ENCODE data around the gene SWI5. TPM values are rescaled to one million over a fixed set of nuclear protein-coding genes. Genes with fewer than 3 reads are reported as not detected.

Gene SWI5
- total and polyA plus RNA-seq, 2 donors (not counting 1 experiment from before 2014, with no cell fraction given): 35.7 to 46.7 TPM

DNA sequence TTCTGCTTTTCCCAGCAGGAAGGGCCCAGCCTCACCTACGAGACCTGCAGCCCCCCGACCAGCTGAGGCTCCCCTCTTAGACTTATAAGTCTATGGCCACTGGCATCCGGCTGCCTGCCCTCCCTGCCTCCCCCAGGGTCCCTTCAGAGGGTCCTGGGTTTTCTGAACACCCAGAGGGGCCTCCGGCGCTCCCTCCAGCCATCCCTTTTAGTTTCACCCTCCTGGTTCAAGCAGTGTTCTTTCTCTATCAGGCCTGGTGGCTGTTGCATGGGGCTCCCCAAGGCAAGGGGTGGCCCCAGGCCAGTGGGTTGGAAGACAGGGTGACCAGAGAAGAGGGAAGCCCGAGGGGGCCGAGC lies 22.1 kb upstream of the SWI5 start:
- H3K4me3 ChIP-seq (replicated peaks in 1 of 4; ENCODE audit: control extremely low read depth in 1 of 4, insufficient read depth in 1 of 4, low read depth in 3 of 4, low read length in 4 of 4): no peak overlapping the region
- no peak overlapping the region for H3K9ac ChIP-seq (ENCODE audit: insufficient read depth, low read length)
- H3K27me3 ChIP-seq (ENCODE audit: control insufficient read depth, insufficient read depth, low read length): no peaks in the 10 kb centered on the region
- H3K27ac ChIP-seq (ENCODE audit: insufficient read depth, low read length): no peak overlapping the region
- H3K79me2 ChIP-seq (ENCODE audit: control insufficient read depth, insufficient read depth, low read length): no peaks in the 10 kb centered on the region
- H3K4me1 ChIP-seq (ENCODE audit: control insufficient read depth, extremely low read depth, insufficient read depth, low read length): no peaks in the 10 kb centered on the region
- H4K20me1 ChIP-seq (ENCODE audit: control insufficient read depth, extremely low read depth, insufficient read depth, low read length): no peaks in the 10 kb centered on the region
- H3K4me2 ChIP-seq (ENCODE audit: extremely low read depth, insufficient read depth, low read length): no peak overlapping the region
- no peak for DNase-seq (ENCODE audit: low read depth in 2 of 2)
- H2AFZ ChIP-seq (ENCODE audit: low read length): no peak overlapping the region
- no peaks in the 10 kb centered on the region for H3K9me3 ChIP-seq (ENCODE audit: control insufficient read depth, insufficient read depth, low read depth, low read length)
- TF ChIP-seq EZH2 (IDR thresholded peaks at IDR 0.05; ENCODE audit: low read length, missing control alignments): no peak
- TF ChIP-seq, protein P1, sequence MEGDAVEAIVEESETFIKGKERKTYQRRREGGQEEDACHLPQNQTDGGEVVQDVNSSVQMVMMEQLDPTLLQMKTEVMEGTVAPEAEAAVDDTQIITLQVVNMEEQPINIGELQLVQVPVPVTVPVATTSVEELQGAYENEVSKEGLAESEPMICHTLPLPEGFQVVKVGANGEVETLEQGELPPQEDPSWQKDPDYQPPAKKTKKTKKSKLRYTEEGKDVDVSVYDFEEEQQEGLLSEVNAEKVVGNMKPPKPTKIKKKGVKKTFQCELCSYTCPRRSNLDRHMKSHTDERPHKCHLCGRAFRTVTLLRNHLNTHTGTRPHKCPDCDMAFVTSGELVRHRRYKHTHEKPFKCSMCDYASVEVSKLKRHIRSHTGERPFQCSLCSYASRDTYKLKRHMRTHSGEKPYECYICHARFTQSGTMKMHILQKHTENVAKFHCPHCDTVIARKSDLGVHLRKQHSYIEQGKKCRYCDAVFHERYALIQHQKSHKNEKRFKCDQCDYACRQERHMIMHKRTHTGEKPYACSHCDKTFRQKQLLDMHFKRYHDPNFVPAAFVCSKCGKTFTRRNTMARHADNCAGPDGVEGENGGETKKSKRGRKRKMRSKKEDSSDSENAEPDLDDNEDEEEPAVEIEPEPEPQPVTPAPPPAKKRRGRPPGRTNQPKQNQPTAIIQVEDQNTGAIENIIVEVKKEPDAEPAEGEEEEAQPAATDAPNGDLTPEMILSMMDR (conservative IDR thresholded peaks at IDR 0.05 in 1 of 2, IDR thresholded peaks at IDR 0.05 in 1 of 2; ENCODE audit: low read depth in 1 of 2, low read length in 2 of 2): no peak
- peaks cover 16% of the 10 kb centered on the region for H3K36me3 ChIP-seq (ENCODE audit: control insufficient read depth, insufficient read depth, low read length)

DNA sequence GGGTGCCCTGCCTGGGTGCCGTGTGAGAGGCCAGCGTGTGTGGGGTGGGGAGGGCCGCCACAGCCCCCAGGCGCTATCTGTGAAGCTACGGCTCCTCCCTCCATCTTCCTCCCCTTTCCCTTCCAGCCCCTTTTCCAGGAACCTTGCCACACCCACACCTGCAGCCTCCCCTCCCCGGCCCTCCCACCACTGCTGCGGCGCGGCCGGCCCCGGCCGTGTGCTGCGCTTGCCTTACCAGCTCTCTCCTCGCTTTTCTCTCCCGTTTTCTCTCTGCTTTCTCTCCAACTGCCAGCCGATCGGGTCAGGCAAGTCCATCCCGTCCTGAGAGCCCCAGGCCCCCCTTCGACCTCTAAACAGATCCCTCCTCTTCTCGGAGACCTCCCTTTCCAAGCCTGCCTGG lies 21.7 kb upstream of the SWI5 start:
- Histone ChIP-seq H3K36me3 (ENCODE audit: control insufficient read depth, insufficient read depth, low read length) (peaks cover 20% of the 10 kb centered on the region), H2AFZ (ENCODE audit: low read length) (no peak overlapping the region), H3K4me3 (replicated peaks in 1 of 4; ENCODE audit: control extremely low read depth in 1 of 4, insufficient read depth in 1 of 4, low read depth in 3 of 4, low read length in 4 of 4) (no peak overlapping the region), H3K79me2 (ENCODE audit: control insufficient read depth, insufficient read depth, low read length) (no peaks in the 10 kb centered on the region), H3K4me2 (ENCODE audit: extremely low read depth, insufficient read depth, low read length) (no peak overlapping the region), H3K9ac (ENCODE audit: insufficient read depth, low read length) (no peak overlapping the region), H3K27ac (ENCODE audit: insufficient read depth, low read length) (no peak overlapping the region), H3K9me3 (ENCODE audit: control insufficient read depth, insufficient read depth, low read depth, low read length) (no peaks in the 10 kb centered on the region), H4K20me1 (ENCODE audit: control insufficient read depth, extremely low read depth, insufficient read depth, low read length) (no peaks in the 10 kb centered on the region), H3K4me1 (ENCODE audit: control insufficient read depth, extremely low read depth, insufficient read depth, low read length) (no peaks in the 10 kb centered on the region), H3K27me3 (ENCODE audit: control insufficient read depth, insufficient read depth, low read length) (no peaks in the 10 kb centered on the region)
- TF ChIP-seq, protein P1 (conservative IDR thresholded peaks at IDR 0.05 in 1 of 2, IDR thresholded peaks at IDR 0.05 in 1 of 2; ENCODE audit: low read depth in 1 of 2, low read length in 2 of 2): no peak
- no peak for TF ChIP-seq EZH2 (IDR thresholded peaks at IDR 0.05; ENCODE audit: low read length, missing control alignments)
- DNase-seq (ENCODE audit: low read depth in 2 of 2): no peak

DNA sequence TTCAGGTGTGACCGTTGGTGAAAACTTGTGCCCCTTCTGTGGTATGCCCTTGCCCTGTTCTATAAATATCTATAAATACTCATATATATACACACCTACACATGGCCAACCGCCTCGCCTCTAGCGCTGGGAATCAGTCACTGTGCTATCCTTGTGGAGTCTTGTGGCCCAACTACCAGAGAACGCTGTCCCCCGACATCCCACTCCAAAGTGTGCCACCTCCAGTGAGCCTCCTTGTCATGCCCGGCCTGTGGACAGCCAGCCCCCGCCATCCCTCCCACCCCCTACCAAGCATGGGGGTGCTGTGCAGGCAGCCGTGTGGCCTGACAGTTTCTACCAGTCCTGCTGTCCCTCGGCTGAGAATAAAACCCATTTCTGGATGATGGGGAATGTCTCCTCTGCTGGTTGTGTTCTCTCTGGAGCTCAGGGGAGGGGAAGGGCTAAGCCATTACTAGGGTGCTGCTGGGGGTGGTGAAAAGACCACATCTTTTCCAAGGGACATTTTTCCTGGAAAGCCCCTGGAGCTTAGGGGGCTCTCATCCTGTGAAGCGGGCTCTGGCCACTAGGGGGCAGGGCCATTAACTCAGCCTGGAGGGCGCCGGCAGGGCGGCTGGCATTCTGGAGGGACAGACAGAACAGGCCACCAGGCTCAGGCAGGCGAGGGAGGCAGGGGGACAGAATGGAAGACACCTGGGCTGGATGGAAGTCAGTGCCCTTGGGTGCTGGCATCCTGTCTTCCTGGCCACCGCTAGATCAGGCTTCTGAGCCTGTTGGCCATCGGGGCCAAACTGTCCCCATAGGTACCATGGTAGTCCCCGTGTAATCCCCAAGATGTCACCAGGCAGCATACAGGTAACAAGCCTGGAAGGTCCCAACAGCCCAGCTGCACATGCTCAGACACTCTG lies 21.0 kb upstream of the SWI5 start:
- Histone ChIP-seq H4K20me1 (ENCODE audit: control insufficient read depth, extremely low read depth, insufficient read depth, low read length) (no peaks in the 10 kb centered on the region), H2AFZ (ENCODE audit: low read length) (no peak overlapping the region), H3K27ac (ENCODE audit: insufficient read depth, low read length) (no peak overlapping the region), H3K9ac (ENCODE audit: insufficient read depth, low read length) (no peak overlapping the region), H3K4me1 (ENCODE audit: control insufficient read depth, extremely low read depth, insufficient read depth, low read length) (no peaks in the 10 kb centered on the region), H3K9me3 (ENCODE audit: control insufficient read depth, insufficient read depth, low read depth, low read length) (no peaks in the 10 kb centered on the region), H3K4me2 (ENCODE audit: extremely low read depth, insufficient read depth, low read length) (no peak overlapping the region), H3K4me3 (replicated peaks in 1 of 4; ENCODE audit: control extremely low read depth in 1 of 4, insufficient read depth in 1 of 4, low read depth in 3 of 4, low read length in 4 of 4) (no peak overlapping the region), H3K36me3 (ENCODE audit: control insufficient read depth, insufficient read depth, low read length) (peaks cover 20% of the 10 kb centered on the region), H3K27me3 (ENCODE audit: control insufficient read depth, insufficient read depth, low read length) (no peaks in the 10 kb centered on the region), H3K79me2 (ENCODE audit: control insufficient read depth, insufficient read depth, low read length) (no peaks in the 10 kb centered on the region)
- peak; percentile 36 to 42 for DNase-seq (ENCODE audit: low read depth in 2 of 2)
- TF ChIP-seq, protein P1 (conservative IDR thresholded peaks at IDR 0.05 in 1 of 2, IDR thresholded peaks at IDR 0.05 in 1 of 2; ENCODE audit: low read depth in 1 of 2, low read length in 2 of 2): peak; percentile 75 to 92
- no peak for TF ChIP-seq EZH2 (IDR thresholded peaks at IDR 0.05; ENCODE audit: low read length, missing control alignments)
